ENCODE data around the gene XRN1. TPM values are rescaled to one million over a fixed set of nuclear protein-coding genes. Genes with fewer than 3 reads are reported as not detected.

Gene XRN1
- total and polyA plus RNA-seq, 12 donors: 2.1 to 33.4 (median 20.6) TPM

GRCh38 chr3:142484912-142485435, 37.1 kb upstream of the XRN1 start:
- 96 to 97% methylated on average over 4 of the region's 4 CpGs for WGBS, 2 donors
- ATAC-seq (no peak), DNase-seq (no peak)
- TF ChIP-seq CTCF (IDR thresholded peaks at IDR 0.05): no peak
- Histone ChIP-seq H3K4me3 (no peak overlapping the region), H3K36me3 (peaks cover 0 to 100% (median 54%) of the 10 kb centered on the region in 9 donors), H3K27ac (no peak overlapping the region), H3K9me3 (peaks cover 0 to 25% (median 14%) of the 10 kb centered on the region in 11 donors), H3K4me1 (no peaks in the 10 kb centered on the region), H3K27me3 (no peaks in the 10 kb centered on the region)
- intact Hi-C loops (cut with DNase I): no loop called here

- no peak for ATAC-seq
- no peak for TF ChIP-seq CTCF (IDR thresholded peaks at IDR 0.05)
- Histone ChIP-seq H3K4me1 (no peaks in the 10 kb centered on the region), H3K36me3 (peaks cover 0 to 64% (median 39%) of the 10 kb centered on the region in 9 donors), H3K9me3 (peaks cover 0 to 35% (median 14%) of the 10 kb centered on the region in 11 donors), H3K4me3 (no peak overlapping the region), H3K27ac (no peak overlapping the region), H3K27me3 (no peaks in the 10 kb centered on the region)
- 96% methylated on average over 2 of the region's 2 CpGs for WGBS, 2 donors
- intact Hi-C loops (cut with DNase I): no loop called here
- DNase-seq: no peak
These were observed 33.4 kb upstream of the XRN1 start for GRCh38 chr3:142481196-142481595.

- Histone ChIP-seq H3K9me3 (peaks cover 0 to 19% (median 10%) of the 10 kb centered on the region in 11 donors), H3K27ac (no peak overlapping the region), H3K27me3 (no peaks in the 10 kb centered on the region), H3K4me3 (no peak overlapping the region), H3K36me3 (peaks cover 0 to 35% (median 0%) of the 10 kb centered on the region in 9 donors), H3K4me1 (no peaks in the 10 kb centered on the region)
- no peak for DNase-seq
- TF ChIP-seq CTCF (IDR thresholded peaks at IDR 0.05): no peak
- intact Hi-C loops (cut with DNase I): no loop called here
- 96 to 97% methylated on average over 4 of the region's 4 CpGs for WGBS, 2 donors
- no peak for ATAC-seq
These were observed 23.0 kb upstream of the XRN1 start for GRCh38 chr3:142470826-142471225.

GRCh38 chr3:142468456-142468855, 20.6 kb upstream of the XRN1 start:
- no peak for DNase-seq

More at GRCh38 chr3:142468456-142468855, 20.6 kb upstream of the XRN1 start:
- TF ChIP-seq CTCF (IDR thresholded peaks at IDR 0.05): no peak
- 95 to 97% methylated on average over 4 of the region's 4 CpGs for WGBS, 2 donors
- Histone ChIP-seq H3K27me3 (no peaks in the 10 kb centered on the region), H3K9me3 (peaks cover 0 to 7% (median 3%) of the 10 kb centered on the region in 11 donors), H3K4me3 (no peak overlapping the region), H3K4me1 (no peaks in the 10 kb centered on the region), H3K27ac (no peak overlapping the region), H3K36me3 (peaks cover 0 to 59% (median 10%) of the 10 kb centered on the region in 9 donors)
- ATAC-seq: no peak
- intact Hi-C loops (cut with DNase I): no loop called here
